NB4 (cell line): Measurements from ENCODE around the gene DLGAP4.

Experiments used
- DNase-seq: peaks from one replicate; pipeline ENCODE4 v3.0.0; 2010; ENCODE audit warnings: low read depth
- H3K4me3 ChIP-seq: one replicate; pipeline ENCODE4 v1.5.1; 2011; ENCODE audit warnings: mild to moderate bottlenecking, low read depth, low read length, moderate library complexity
- CTCF ChIP-seq: IDR thresholded peaks from one replicate; pipeline ENCODE4 v1.5.1; 2012; ENCODE audit warnings: low read depth, low read length
- MYC ChIP-seq: IDR thresholded peaks from 2 replicates; pipeline ENCODE4 v1.6.1; 2011; ENCODE audit warnings: low read depth, low read length
- POLR2A ChIP-seq: IDR thresholded peaks from 2 replicates; pipeline ENCODE4 v1.6.1; 2011; ENCODE audit warnings: mild to moderate bottlenecking; ENCODE audit not compliant: insufficient read length; ENCODE audit errors: extremely low read depth
- TF ChIP-seq, protein P1 (sequence below): IDR thresholded peaks from 2 replicates; pipeline ENCODE4 v1.6.1; 2011; ENCODE audit warnings: low read depth, low read length

Gene DLGAP4

GRCh38 chr20:36285746-36286447, 20.2 kb upstream of the DLGAP4 start:
- TF ChIP-seq, protein P1, sequence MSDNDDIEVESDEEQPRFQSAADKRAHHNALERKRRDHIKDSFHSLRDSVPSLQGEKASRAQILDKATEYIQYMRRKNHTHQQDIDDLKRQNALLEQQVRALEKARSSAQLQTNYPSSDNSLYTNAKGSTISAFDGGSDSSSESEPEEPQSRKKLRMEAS, result no peak
- TF ChIP-seq CTCF (no peak), MYC (no peak), POLR2A (no peak)
- H3K4me3 ChIP-seq, result no peak overlapping the region
- no peak for DNase-seq

DNA sequence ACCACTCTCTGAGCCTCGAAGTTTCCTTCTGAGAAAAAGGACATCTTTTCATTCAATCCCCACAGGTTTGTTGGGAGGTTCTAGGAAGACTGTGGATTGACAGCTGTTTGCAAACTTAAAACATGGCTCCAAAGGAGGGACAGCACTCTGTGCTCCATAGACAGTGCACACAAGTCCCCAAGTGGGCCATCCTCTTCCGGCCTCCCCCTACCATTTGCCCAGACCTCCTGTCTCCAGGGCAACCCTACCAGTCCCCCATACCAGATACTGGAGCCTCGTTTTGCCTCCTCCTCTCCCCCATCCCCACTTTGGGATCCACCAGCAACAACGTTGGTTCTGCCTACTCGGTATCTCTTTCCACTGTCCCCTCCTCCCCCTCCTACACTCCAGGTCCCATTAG, 8.5 kb upstream of the DLGAP4 start:
- no peak for DNase-seq
- TF ChIP-seq MYC, result no peak
- TF ChIP-seq, protein P1, result no peak
- no peak for TF ChIP-seq POLR2A
- H3K4me3 ChIP-seq, result no peak overlapping the region

DNA sequence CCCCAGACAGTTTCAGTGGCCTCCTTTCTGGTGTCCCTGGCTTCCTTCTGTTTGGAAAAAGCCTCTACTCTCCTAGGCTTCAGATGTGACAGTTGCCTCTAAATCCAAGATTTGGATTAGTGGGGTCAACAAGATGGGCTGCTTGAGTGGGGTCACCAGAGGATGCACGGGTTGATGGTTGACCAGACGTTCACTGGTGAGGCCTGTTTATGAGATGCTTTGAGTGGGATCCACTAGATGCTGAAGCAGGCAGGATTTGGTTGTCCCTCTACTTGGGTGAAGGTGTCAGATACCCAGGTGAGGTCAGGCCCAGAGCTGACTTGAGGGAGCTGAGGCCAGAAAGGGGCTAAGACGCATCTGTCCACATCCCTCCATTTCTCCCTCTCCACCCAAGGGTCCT, 8.1 kb upstream of the DLGAP4 start:
- TF ChIP-seq CTCF, result no peak
- TF ChIP-seq, protein P1, result no peak
- no peak for TF ChIP-seq POLR2A
- no peak for TF ChIP-seq MYC
- no peak for DNase-seq

DNA sequence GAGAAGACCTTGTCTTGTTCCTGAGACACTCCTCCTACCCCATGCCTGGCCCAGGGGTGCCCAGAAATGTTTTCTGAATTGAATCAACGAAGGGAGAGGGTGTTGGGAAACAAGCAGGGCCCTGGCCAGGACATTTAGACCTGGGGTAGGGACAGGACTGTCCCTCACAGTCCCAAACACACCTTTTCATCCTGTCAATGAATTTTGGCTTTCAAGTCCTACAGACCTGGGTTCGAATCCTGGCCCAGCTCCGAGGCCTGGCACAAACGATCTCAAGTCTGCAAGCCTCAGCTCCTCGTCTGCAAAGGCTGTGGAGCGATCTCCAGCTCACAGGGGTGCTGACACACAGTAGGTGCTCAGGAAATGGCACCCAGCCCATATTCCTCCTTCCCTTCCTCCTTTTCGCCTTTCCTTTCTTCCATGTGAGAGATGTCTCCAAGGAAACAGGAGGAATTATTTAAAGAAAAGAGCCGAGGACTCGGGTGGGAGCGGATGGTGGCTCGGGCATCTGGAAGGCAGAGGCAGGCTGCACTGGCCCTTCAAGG, 7.3 kb upstream of the DLGAP4 start:
- no peak for DNase-seq
- no peak overlapping the region for H3K4me3 ChIP-seq
- TF ChIP-seq POLR2A, result no peak

More for the DNA sequence above, 8.1 kb upstream of the DLGAP4 start:
- no peak overlapping the region for H3K4me3 ChIP-seq

DNA sequence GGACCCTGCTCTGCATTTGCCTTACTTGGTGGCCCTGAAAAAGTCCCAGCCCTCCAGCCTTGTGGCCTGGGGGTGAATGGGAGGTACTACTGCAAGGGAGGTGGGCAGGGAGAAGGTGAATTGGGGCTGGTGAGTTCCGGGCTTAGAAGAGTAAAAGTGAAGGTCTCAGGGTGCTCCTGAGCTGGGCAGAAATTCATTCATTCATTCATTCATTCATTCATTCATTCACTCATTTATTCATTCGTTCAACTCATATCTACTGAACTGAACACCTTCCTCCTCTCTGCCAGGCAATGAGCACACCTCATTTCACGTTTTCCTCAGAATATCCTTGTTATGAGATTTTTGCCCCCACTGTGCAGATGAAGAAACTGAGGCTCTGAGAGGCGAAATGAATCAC, 6.7 kb upstream of the DLGAP4 start:
- no peak for DNase-seq
- H3K4me3 ChIP-seq, result no peak overlapping the region
- TF ChIP-seq, protein P1, result no peak
- TF ChIP-seq MYC (no peak), CTCF (no peak), POLR2A (no peak)

DNA sequence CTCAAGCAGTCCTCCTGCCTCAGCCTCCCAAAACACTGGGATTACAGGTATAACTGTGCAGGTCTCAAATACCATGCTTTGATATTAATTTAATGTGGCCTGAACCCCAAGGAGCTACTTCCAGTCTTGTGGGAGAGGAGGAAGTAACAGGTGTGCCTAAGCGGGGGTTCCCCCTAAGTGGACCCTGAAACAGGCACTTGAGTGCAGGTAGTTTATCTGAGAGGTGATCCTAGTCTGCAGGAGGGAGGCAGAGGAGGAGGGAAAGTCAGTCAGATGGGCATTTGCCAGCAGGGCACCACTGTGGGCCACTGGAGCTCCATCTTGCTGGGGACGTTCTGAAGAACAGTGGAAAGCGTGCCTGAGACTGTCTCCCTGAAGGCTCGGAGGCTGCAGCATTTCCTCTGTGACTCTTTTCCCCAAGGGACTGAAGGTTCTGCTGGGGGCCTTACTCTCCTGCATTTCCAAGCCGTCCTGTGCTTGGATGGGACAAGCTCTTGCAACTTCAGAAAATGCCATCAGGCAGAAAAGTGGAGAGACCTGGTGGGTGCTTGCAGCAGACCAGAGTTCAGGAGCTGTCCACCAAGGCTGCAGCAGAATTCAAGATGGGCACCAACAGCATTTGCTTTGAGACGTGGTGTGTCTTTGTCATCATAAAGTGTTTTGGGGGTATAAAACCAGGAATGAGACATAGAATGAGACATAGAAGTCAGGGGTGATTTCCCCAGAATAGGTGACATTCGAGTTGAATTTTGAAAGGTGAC, 4.6 kb upstream of the DLGAP4 start:
- TF ChIP-seq, protein P1, result no peak
- TF ChIP-seq CTCF (no peak), MYC (no peak), POLR2A (no peak)
- no peak for DNase-seq
- H3K4me3 ChIP-seq, result no peak overlapping the region
